Omental fat pad (tissue), 4 donors: ENCODE data around the gene GMDS. TPM values are rescaled to one million over a fixed set of nuclear protein-coding genes. Genes with fewer than 3 reads are reported as not detected.

ENCODE experiments used
- ATAC-seq: fragments of 150-250 bp; one replicate; pipeline ENCODE4 v1.9.1; 2016; ENCODE audit warnings: mild to moderate bottlenecking, moderate library complexity; ENCODE audit not compliant: low FRiP score
- DNase-seq: peaks from one replicate; pipeline ENCODE4 v3.0.0-alpha.2; 2019; ENCODE audit warnings: low spot score
- CTCF ChIP-seq, 3 donors: fragments of 450-650 bp; IDR thresholded peaks; one replicate each; pipeline ENCODE4 v1.5.1; 2016 to 2017; ENCODE audit warnings: antibody characterized with exemption in 3 of 3, mild to moderate bottlenecking in 3 of 3, moderate library complexity in 2 of 3
- total RNA-seq, 4 donors: library from RNA; depleted of rRNA; stranded (reverse); fragments of >200 nt; gene quantifications; one replicate each; pipeline ENCODE4 v1.1.0, GENCODE V29; 2016

GMDS gene
- total RNA-seq, 4 donors from 2014 or later: 5.6 to 20.6 (median 10.7) TPM

DNA sequence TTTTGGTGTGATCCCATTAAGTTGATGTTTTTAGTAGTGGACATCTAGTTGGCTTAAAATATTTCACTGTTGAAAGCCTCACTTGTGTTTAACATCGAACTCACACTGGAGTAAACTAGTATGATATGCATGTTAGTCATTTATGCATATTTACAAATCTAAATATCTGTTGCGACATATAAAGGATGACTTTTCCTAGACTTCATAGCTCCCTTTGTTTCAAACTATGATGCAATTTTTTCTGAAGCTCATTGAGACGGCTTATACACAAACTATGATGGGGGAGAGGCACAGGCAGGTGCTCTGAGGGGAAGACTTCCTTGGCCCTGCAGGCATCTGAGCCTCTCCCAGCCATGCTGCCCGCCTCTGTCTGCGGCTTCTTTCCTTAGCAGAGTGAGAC lies 647.5 kb downstream of the GMDS start:
- ATAC-seq (no peak), DNase-seq (no peak)
- TF ChIP-seq CTCF (IDR thresholded peaks at IDR 0.05): no peak

DNA sequence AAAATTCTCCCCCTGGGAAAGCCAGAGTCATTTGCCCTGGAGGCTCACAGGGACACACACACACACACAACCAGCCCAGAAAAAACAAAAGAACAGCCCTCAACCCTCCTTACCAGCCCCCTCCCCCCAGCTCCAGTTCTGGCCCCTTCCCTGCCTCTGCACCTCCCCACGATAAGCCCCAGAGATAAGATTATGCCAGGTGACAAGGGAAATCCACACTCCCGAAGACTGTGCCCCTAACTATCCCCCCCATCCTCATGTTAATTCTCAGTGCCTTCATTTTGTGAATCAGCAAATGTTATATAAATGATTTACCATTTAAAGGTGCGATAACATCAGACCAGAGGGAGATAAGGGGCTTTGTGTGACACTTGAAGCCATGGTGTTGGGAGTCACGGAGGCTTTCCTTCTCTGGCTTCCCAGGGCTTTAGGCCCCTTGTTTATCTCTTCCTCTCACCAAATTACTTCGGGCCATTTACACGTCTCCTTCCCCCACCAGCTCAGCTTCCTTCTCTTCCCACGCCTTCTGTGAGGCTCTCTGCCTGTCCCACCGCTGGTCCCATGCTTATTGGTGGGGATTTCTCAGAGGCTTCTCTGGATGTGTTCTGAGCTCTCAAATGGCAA lies 648.2 kb downstream of the GMDS start:
- ATAC-seq (no peak), DNase-seq (no peak)
- TF ChIP-seq CTCF (IDR thresholded peaks at IDR 0.05): no peak

DNA sequence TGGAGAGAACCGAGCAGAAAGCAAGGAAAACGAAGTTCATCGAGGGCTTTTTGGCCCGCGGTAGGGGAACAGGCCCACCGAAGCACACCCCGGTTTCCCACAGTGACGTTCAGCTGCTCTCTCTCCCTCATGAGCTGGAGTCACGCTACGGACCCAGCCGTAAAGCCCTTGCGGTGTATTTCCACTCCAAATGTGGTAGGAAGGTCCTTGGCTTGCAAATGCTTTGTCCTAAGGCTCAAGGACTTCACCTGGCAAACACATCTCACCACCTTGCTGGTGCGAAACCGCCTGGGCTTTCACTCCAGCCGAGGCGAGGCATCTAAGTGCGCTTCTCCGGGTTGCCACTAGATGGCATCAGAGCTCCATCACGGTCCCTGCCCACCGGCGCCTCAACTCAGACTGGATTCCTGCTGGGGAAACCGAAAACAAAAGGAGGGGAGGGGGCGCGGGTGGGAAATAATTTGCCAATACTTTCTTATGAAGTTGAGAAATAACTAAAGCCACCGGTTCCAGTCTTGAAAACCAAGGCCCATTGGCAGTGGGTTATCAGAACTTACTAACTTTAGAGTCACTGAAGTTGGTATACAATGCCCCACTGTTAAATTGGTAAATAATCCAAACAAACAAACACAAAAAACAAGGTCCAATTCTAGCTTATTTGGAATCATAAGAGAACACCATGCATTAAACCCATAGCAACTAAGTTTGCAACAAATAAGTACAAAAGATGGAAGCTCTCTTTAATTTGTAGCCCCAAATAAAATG lies 649.1 kb downstream of the GMDS start:
- DNase-seq (no peak), ATAC-seq (peak; percentile 49)
- peak in 2 of 3 donors; percentile 27 to 84 for TF ChIP-seq CTCF (IDR thresholded peaks at IDR 0.05)

DNA sequence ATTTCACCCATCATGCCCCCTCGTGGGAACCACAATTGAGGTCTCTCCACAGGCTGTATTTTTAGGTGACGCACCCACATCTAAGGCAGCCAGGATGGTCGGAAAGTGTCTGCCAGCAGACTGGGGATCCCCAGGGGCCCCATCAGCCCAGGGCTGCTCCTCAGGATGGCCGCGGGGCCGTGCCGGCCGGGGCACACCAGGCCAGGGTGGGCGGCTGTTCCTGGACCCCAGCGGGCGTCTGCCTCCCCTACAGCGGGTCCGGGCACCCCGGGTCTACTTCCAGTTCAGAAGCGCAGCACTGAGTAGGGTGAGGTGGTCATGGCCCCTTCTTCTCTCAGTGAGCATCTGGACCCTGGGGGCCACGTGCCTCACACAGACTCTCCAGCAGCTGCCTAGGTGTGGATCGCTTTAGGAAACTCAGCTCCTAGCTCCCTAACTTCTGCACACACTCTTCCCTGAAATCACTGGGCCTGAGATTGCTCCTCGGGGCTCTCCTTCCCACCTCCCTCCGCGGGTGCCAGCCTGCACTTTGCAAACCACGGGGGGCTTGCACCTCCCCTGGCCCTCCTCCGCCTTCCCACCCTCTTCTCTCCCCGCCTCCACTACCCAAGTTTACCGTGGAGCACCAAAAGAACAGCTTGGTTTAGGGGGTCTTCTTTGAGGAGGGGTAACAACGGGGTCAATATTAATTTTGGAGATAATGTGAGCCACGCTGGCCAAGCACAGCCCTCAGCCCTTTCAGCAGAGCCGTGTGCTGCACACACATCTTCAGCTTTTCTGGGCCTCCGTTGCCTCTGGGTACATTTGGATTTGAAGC lies 649.9 kb downstream of the GMDS start:
- ATAC-seq (no peak), DNase-seq (no peak)
- no peak for TF ChIP-seq CTCF (IDR thresholded peaks at IDR 0.05)

DNA sequence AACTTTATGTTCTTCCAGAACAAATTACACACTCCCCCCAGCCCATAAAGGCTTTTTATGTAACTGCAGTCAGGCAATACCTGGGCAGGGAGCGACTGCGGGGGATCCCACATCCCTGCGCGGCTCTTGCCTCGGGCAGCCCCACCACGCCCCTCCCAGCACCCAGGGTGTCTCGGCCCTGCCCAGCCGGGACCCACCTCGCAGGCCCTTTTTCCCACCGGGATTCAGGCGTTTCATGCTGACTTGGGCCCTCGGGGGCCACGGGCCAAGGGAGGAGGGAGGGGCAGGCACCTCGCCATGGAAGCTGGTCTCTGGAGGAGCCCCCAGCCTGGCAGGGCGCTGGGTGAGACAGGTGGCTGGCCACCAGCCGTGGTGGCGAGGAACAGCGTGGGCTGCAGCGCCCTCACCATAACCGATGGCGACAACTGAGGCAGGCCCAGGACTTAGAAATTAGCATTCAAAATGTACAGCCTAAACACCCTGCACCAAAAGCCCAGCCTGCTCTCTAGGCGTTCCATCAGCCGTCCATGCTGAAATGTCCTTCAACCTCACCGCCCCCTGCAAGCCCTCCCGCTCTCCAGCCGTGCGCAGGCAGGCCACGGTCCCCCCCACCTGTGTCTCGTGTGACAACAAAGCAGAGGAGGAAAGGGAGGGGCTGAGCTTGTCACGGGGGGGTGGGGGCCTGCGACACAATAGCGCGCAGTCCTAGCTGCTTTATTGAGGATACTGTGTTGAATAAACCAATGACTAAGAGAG lies 650.8 kb downstream of the GMDS start:
- ATAC-seq: no peak
- TF ChIP-seq CTCF (IDR thresholded peaks at IDR 0.05): no peak
- DNase-seq: no peak

DNA sequence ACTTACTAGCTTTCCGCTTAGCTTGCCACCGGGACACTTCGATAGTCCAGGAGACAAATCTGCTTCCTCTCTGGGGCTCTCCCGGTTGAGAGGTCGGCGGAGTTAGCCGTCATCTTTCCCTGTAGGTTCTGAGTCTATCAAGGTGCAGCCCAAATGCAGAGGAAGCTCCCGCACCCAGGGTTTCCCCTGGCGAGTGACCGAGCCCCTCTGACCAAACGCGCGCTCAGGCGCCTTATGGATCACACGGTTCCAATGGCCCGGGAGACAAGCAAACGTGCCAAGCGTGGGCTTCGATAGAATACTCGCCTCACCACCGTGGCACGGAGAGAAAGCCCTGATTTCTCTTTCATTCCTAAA lies 651.5 kb downstream of the GMDS start:
- ATAC-seq: no peak

More for the DNA sequence above, 651.5 kb downstream of the GMDS start:
- TF ChIP-seq CTCF (IDR thresholded peaks at IDR 0.05): no peak
- no peak for DNase-seq
